ENCODE results near the gene MKRN2. TPM values are rescaled to one million over a fixed set of nuclear protein-coding genes. Genes with fewer than 3 reads are reported as not detected.

Gene MKRN2
- total RNA-seq, 1 experiment from 2014 or later: 27.9 TPM

DNA sequence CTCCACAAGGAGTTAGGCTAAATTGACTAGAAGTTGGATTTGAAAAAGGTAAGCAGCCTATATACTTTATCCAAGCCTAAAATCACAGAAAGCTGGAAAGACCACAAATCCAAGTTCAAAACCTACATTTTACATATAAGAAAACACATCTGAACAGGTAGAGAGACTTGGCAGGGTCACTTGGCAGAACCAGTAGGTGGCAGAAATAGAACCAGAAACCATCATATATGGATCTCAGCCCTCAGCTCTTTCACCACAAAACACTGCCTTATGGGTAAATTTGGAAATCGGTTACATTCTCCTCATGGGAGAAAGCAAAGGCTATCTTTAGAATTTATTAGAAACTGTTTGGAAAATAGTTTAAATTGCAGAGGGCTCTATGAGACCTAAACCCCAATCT, 44.2 kb downstream of the MKRN2 start:
- ChIA-PET RAD21 (ENCODE audit: low non-redundant PET in 1 of 2, low total read pairs in 2 of 2, uncharacterized antibody in 2 of 2, unreplicated experiment in 2 of 2) (no interaction called here), CTCF (no interaction called here), POLR2A (no interaction called here)
- ATAC-seq (peak; percentile 53; the same call in 1 of the 2 replicates), DNase-seq (ENCODE audit: low read depth, low spot score) (no peak)
- intact Hi-C loops (cut with micrococcal nuclease): no loop called here
- Histone ChIP-seq H2AFZ (ENCODE audit: low read depth, low read length, poor library complexity, severe bottlenecking) (no peak overlapping the region), H4K20me1 (ENCODE audit: insufficient read depth) (no peaks in the 10 kb centered on the region), H3K9me2 (ENCODE audit: insufficient read depth) (no peaks in the 10 kb centered on the region), H3K27me3 (ENCODE audit: insufficient read depth, low read length) (no peaks in the 10 kb centered on the region), H3K27ac (ENCODE audit: low read depth, low read length) (no peak overlapping the region), H3K4me2 (ENCODE audit: low read length) (no peak overlapping the region), H3K9ac (ENCODE audit: low read length) (no peak overlapping the region), H3K9me3 (ENCODE audit: control insufficient read depth in 1 of 2, insufficient read depth in 1 of 2, low read depth in 1 of 2, low read length in 2 of 2) (no peaks in the 10 kb centered on the region), H3K36me3 (ENCODE audit: control insufficient read depth in 1 of 2, insufficient read depth in 2 of 2, low read length in 2 of 2) (peaks cover 24 to 29% of the 10 kb centered on the region in 2 experiments; a peak in 3 of 4 replicates), H3K79me2 (ENCODE audit: insufficient read depth, low read length) (peaks cover 3% of the 10 kb centered on the region), H3K4me3 (replicated peaks in 1 of 2; ENCODE audit: low read depth in 1 of 2, low read length in 2 of 2) (no peak overlapping the region), H3K4me1 (ENCODE audit: control insufficient read depth in 1 of 2, insufficient read depth in 2 of 2, low read length in 2 of 2) (no peaks in the 10 kb centered on the region)
- TF ChIP-seq, protein P1, sequence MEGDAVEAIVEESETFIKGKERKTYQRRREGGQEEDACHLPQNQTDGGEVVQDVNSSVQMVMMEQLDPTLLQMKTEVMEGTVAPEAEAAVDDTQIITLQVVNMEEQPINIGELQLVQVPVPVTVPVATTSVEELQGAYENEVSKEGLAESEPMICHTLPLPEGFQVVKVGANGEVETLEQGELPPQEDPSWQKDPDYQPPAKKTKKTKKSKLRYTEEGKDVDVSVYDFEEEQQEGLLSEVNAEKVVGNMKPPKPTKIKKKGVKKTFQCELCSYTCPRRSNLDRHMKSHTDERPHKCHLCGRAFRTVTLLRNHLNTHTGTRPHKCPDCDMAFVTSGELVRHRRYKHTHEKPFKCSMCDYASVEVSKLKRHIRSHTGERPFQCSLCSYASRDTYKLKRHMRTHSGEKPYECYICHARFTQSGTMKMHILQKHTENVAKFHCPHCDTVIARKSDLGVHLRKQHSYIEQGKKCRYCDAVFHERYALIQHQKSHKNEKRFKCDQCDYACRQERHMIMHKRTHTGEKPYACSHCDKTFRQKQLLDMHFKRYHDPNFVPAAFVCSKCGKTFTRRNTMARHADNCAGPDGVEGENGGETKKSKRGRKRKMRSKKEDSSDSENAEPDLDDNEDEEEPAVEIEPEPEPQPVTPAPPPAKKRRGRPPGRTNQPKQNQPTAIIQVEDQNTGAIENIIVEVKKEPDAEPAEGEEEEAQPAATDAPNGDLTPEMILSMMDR (IDR thresholded peaks at IDR 0.05 in 2 of 3, conservative IDR thresholded peaks at IDR 0.05 in 1 of 3; ENCODE audit: borderline replicate concordance in 1 of 3, insufficient read depth in 1 of 3, low read depth in 2 of 3, low read length in 2 of 3): peak in 1 of 3 experiments; percentile 28; a peak in 2 of 6 replicates
- TF ChIP-seq, protein P2, sequence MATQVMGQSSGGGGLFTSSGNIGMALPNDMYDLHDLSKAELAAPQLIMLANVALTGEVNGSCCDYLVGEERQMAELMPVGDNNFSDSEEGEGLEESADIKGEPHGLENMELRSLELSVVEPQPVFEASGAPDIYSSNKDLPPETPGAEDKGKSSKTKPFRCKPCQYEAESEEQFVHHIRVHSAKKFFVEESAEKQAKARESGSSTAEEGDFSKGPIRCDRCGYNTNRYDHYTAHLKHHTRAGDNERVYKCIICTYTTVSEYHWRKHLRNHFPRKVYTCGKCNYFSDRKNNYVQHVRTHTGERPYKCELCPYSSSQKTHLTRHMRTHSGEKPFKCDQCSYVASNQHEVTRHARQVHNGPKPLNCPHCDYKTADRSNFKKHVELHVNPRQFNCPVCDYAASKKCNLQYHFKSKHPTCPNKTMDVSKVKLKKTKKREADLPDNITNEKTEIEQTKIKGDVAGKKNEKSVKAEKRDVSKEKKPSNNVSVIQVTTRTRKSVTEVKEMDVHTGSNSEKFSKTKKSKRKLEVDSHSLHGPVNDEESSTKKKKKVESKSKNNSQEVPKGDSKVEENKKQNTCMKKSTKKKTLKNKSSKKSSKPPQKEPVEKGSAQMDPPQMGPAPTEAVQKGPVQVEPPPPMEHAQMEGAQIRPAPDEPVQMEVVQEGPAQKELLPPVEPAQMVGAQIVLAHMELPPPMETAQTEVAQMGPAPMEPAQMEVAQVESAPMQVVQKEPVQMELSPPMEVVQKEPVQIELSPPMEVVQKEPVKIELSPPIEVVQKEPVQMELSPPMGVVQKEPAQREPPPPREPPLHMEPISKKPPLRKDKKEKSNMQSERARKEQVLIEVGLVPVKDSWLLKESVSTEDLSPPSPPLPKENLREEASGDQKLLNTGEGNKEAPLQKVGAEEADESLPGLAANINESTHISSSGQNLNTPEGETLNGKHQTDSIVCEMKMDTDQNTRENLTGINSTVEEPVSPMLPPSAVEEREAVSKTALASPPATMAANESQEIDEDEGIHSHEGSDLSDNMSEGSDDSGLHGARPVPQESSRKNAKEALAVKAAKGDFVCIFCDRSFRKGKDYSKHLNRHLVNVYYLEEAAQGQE (IDR thresholded peaks at IDR 0.05; ENCODE audit: low read depth): no peak
- TF ChIP-seq RAD21 (IDR thresholded peaks at IDR 0.05; ENCODE audit: low read depth): peak; percentile 37; the same call in 1 of the 2 replicates
- TF ChIP-seq, protein P3, sequence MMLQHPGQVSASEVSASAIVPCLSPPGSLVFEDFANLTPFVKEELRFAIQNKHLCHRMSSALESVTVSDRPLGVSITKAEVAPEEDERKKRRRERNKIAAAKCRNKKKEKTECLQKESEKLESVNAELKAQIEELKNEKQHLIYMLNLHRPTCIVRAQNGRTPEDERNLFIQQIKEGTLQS (IDR thresholded peaks at IDR 0.05): no peak
- BruUV-seq (replicated peaks): no TSS peak

Data from HCT116 (cell line).